HG03442 (cell line): ENCODE results near the gene SUSD3.
"Not testable (repeated sequence)": the region's sequence is repeated elsewhere in the genome, so short reads cannot be mapped to it uniquely, and the experiment has no call there.

Source experiments
- ATAC-seq: cut with Tn5 transposase; IDR thresholded peaks from one replicate; pipeline ENCODE4 v1.9.1; 2021; ENCODE audit warnings: mild to moderate bottlenecking, moderate library complexity; ENCODE audit not compliant: unreplicated experiment

The SUSD3 gene

DNA sequence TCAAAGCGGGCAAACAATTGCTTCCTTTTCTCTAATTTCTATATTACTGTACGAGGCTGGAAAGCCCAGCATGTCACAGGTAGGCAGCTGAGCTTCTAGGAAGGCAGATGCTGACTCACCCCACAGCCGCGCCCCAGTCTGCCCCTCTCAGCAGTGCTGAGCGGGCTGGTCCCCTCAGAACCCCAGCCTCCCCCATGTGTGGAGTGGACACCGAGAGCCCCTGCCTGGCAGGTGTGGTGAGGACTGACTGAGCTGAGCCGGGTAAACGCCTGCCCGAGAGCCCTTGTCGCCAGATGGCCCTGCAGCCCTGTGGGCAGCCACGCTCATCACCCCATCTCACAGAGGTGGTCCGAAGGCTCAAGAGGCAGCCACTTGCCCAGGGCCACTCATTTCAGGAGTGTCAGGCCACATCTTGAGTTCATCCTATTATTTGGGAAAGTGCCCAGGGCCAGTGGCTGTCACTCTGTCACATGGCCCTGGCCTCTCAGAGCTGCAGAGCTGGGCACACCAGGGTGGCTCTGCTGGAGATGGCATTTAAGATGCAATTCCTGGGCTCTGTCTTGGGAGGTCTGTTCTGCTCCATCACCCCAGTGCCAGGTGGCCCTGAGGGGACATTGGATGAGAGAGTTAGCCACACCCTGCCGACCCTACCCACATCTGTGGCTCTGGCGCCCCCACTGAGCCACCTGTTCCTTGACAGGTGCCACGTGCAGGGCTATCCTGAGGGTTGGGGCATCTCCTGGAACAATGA is 50.0 kb downstream of the SUSD3 start:
- no peak for ATAC-seq

DNA sequence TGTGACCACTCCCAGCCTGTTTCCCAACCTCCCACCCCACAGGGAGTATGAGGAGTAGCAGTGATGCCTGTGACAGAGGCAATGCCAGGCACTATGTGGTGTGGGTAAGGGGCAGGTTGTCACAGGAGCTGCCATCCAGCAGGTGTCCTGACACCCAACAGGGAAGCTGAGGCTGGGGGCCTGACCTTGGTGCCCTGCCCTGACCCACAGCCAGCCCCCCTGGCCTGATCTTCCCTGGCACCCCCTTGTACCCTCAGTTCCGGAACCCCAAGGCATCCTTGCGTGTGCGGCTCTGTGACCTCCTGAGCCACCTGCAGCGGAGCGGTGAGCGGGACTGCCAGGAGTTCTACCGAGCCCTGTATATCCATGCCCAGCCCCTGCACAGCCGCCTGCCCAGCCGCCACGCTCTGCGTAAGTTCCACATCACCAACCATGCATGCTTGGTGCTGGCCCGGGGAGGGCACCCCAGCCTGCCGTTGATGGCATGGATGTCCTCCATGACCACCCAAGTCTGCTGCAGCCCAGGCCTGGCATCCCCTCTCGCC is 51.9 kb downstream of the SUSD3 start:
- ATAC-seq, result no peak

DNA sequence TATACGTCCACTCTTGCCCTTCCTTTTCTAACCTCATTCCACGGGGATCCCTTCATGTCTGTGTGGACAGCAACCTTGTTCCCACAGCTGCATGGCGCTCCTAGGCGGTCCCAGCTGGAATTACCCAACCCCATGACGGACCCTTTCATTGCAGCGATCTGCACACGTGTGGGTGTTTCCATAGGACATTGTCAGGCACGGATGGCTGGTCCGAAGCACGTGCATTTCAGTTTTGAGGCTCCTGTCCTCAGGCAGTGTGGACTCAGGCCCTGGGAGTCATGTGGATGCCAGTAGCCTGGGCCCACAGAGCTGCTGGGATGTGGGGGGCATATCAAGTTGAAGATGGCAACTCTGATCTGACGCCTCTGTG is 52.5 kb downstream of the SUSD3 start:
- no peak for ATAC-seq

DNA sequence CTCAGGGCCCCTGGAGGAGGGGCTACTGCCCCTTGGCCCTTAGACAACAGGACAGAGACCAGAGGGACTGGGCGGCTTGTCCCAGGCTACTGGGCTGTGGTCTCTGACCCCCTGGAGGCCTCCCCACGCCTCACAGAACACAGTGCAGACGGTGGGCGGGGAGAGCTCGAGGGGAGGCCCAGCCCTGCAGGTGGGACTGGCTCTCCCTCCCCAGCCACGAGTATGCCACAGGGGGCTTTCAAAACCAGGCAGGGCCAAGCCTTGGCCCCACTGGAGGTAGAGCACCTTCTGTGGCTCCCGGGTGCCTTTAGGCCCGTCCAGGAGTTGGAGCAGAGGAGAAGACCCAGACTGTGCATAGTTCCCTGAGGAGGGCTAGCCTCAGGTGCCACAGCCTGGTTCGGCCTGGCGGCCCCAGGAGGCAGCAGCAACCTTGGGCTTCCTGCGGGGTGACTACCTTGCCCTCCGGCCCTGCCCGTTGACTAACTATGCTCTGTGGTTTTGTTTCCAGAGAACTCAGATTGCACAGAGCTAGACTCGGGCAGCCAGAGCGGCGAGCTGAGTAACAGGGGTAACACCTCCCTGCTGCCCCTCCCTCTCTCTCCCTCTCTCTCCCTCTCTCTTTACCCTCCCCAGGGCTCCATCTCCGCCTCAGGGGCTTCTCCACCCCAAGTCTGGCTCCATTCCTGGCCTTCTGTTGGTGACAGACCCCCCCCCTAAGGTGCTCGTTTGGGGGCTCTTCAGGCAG is 53.0 kb downstream of the SUSD3 start:
- no peak for ATAC-seq

DNA sequence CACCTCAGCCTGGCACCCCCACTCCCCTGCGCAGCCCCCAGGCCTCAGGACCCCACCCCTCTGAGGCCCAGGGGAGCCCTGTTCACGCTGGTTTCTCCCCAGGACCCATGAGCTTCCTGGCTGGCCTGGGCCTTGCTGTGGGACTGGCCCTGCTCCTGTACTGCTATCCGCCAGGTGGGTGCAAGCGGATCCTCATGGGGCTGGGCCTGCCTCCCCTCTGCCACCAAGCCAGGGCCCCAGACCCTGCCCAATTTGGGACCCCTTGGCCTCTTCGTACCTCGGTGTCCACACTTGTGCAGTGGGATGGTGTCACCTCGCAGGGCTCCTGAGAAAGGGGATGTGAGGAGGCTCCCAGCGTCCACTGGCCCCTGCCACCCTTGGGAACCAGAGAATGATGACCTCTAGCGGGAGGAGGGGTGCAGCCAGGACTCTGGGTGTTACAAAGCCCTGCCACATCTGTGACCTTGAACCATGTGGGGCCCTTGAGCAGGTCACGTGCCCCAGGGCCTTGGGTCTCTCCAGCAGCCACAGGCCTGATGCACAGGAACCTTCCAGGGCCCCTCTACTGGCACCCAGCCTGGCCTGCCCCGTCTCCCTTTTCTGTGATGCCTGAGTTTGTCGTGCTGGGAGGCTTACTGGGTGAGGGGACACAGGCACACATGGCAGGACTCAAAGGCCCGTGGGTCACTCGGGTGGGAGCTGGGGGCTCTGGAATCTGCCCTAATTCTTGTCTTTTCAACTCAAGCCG is 53.8 kb downstream of the SUSD3 start:
- ATAC-seq, result no peak

DNA sequence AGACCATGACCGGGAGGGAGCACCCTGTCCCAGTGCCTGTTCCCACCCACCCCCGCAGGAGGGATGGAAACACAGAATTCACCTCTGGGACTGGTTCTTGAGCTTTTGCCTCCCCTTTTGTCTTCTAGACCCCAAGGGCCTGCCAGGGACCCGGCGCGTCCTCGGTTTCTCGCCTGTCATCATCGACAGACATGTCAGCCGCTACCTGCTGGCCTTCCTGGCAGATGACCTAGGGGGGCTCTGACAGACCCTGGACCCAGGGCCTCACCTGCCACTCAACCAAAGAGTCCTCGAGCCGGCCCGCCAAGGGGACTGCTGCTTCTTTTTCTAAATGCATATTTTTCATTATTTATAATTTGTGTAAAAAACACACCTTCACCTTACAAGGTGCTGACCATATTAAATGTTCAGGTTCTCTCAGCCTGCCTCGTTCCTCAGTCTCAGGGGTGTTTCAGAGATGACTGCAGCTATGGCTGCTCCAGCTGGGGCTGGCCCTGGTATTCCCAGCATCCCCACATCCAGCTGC is 54.4 kb downstream of the SUSD3 start:
- no peak for ATAC-seq

DNA sequence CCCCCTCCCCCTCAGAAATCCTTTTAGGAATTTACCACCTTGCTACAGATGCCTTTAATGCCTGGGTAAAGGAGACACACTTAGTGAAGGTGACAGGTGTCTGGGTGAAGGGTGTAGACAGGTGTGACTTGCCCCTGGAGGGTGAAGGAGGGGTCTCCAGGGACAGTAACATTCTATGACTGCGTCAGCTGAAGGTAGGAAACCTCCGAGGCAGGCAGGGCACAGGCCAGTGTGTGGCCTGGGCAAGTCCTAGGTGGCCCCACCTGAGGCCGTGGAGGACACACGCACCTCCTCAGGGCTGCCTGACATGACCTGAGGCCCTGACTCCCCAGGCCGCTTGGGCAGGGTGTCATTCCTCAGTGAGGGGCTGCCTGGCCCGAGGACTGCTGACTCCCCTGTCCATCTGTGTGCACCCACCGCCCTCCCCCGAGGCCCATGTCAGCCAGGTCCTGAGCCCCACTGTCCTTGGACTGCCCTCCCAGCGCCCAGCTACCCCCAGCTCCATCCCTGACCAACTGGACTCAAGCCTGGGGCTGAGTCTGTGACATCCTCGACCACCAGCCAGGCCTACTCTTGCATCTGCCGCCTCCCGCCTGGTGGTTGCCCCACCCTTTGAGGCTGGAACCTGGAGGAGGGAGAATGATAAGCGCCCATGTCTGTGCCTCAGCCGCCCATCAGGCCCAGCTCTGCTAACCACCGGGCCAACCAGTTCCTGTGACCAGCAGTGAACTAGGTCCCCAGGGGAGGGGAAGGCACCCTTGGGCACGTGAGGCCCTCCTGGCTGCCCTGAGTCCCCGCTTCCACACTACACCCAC is 55.9 kb downstream of the SUSD3 start:
- no peak for ATAC-seq

DNA sequence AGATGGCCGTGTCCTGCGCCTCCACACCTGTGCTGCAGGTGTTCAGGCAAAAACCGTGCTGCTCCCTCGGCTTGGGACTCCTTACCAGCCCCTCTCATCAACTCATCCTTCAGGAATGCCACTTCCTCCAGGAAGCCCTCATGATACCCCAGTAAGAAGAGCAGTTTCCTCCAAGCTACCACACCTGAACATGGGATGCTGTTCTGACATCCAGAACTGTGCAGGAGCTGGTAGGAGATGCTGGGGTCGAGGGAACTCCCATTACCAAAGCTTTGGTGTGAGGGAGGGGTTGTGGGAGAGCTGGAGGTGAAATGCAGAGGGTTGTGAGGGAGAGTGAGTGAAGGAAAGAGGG is 56.5 kb downstream of the SUSD3 start:
- no peak for ATAC-seq

DNA sequence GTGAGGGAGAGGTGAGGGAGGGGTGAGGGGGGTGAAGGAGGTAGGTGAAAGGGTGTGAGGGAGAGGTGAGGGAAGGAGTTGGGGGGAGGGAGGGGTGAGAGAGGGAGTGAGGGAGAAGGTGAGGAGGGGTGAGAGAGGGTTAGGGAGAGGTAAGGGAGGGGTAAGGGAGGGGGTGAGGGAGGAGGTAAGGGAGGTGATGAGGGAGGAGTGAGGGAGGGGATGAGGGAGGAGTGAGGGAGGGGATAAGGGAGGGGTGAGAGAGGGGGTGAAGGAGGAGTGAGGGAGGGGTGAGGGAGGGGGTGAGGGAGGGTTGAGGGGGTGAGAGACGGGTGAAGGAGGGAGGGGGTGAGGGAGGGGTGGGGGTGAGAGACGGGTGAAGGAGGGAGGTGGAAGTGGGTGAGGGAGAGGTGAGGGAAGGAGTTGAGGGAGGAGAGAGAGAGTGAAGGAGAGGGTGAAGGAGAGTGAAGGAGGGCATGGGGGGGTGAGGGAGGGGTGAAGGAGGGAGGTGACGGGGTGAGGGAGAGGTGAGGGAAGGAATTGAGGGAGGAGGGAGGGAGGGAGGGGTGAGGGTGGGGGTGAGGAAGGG is 57.1 kb downstream of the SUSD3 start:
- ATAC-seq, result no peak

DNA sequence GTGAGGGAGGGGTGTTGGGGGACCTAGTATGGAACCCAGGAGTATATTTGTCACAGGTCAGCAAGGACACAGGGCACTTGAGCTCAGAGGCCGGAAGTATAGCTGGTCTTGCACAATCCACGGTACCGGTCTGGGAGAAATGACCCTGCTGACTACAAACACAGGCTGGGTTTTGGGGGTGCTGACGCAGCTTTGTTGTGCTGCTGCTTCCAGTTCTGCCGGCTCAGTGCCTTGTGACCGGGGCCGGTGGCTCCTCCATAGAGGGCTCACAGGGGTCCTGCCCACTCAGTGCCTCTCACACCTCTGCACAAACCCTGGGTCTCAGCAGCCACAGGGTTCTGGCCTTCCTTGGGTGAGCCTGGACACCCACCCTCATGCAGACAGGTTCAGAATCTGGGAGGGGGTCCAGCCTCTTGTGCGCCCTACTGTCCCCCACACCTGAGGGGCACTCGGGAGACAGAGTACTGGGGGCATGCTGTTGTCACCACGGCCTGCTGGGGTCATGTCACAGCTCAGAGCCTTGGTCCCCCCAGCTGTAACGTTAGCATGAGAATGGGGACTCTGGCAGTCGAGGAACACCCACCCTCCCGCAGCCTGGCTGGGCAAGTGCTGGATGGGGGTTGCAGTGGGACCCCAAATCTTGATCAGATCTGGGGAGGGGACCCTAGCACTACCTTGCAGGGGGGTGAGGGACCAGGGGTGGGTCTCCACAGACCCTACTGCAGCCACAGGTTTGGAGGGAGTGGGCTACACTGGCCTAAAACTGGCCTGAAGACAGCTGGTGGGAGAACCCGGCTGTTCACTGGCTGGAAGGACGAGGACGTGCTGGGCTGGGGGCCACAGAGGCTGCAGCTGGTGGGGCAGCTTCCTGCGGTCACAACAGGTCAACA is 57.8 kb downstream of the SUSD3 start:
- no peak for ATAC-seq

DNA sequence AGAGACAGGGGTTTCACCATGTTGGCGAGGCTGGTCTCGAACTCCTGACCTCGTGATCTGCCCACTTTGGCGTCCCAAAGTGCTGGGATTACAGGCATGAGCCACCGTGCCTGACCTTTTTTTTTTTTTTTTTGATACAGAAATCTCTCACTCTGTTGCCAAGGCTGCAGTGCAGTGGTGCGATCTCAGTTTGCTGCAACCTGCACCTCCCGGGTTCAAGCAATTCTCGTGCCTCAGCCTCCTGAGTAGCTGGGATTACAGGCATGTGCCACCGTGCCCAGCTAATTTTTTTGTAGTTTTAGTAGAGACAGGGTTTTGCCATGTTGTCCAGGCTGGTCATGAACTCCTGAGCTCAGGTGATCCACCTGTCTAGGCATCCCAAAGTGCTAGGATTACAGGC is 59.0 kb downstream of the SUSD3 start:
- ATAC-seq, result not testable (repeated sequence)

DNA sequence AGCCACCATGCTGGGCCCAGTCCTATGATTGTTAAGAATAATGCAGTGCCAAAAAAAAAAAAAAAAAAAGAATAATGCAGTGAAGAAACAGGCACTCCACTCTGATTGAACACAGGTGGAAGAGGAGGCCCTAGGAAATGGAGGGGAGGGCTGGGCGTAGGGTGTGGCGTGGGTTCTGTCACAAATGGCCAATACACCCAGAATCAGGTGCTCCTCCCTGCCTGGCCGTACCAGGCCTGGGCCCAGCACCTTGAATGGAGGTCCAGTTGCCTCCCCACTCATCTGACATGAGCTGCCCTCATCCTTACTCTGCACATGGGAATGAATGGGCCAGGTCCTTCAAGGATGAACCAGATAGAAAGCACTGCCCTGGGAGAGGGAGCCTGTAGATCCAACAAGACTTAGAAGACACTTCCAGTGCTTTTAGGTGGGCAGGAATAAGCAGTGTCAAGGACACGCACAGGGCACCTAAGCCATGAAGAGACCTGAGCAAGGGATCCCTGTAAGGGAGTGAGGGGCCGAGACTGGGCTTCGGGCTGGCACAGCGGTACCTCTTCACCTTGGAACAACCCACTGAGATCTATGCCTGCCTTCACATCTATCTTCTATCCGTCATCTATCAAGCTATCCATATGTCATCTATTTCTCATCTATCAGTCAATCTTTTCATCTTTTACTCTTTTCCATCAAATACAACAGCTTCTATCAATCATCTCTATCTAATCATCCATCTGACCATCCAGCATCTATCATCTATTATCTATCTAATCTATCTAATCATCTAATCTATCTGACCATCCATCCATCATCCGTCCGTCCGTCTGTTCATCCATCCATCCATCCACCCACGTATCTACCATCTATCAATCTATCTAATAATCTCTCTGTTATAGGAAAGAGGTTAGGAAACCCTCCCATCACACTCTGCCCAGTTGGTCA is 59.7 kb downstream of the SUSD3 start:
- no peak for ATAC-seq

DNA sequence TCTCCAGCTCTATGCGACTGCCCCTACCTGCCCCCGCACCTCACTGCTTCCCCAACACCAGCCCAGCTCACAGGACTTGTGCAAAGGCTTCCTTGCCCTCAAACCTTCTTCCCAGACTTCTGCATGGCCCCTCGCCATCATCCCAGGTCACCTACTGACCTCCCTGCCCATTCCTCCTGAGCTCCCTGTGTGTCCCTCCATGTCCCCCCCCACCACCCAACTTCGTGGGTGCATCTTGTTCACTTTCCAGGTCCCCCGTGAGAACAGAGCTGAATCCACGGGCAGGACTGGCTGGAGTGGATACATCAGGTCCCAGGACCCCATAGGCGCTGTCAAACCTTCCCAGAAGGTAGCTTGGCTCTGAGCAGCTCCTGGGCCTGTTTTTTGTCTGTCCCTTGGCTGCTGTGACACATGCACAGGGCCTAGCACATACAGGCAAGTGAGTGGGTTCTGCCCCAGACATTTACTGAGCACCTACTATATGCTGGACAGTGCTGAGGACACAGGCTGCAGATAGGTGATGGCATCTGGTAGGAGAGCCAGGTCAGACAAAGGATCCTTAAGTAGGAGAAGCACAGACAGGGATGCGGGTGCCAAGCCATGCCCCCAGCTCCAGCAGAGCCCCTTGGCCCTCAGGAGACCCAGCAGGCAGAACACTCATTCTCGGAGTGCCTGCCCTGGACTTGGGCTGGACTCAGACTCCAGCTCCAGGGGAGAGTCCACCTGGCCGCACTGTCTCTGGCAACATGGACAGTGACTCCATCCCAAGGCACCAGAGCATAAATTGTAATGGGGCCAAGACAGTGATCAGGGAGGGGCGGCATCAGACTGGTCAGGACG is 60.6 kb downstream of the SUSD3 start:
- no peak for ATAC-seq

DNA sequence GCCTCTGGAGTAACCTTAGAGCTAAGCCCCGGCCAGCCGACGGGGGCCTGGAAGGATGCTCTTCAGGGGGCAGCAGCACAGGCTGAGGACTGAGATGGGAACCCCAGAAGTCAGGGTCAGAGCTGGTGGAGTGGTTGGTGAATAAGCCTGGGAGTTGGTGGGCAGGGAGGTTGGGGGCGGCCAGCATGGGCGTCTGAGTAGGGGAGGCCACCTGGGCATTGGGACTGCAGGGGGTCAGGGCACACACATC is 61.1 kb downstream of the SUSD3 start:
- no peak for ATAC-seq

DNA sequence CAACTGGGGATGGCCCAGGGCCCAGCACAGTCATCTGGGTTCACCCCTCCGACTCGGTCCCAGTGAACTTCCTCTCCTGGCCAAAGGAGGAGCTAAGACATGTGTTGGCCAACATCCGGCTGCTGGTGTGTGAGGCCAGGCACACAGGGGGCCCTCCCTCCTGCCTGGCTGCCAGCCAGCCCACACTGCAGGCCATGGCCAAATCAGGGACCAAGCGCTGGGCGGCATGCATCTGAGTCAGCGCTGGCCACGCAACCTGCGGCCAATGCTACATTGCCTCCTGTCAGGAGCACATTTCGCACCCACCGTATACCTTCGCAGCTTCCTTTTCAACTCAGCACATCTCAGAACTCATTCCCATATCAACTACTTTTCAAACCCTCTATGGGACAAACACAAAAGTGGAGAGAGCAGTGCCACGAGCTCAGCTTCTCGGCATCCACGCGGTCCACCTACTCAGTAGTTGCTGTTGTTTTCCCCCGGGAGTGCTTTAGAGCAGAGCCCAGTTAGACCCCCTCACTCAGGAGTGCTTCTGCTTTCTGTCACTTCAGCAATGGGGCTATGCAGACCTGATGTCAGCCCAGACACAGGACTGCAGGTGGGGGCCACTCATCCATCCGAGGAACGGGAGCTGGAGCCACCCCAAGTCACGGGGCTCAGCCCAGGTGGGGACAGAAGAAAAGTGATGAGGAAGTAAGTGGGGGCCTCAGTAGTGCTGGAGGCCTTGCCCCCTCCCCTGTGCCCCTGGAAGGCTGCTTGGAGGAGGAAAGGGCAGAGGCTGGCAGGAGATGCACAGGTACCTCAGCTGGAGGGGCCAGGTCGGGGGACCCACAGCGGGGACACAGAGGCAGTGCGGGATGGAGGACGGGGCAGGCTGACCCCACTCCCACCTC is 61.7 kb downstream of the SUSD3 start:
- ATAC-seq, result peak; percentile 89

DNA sequence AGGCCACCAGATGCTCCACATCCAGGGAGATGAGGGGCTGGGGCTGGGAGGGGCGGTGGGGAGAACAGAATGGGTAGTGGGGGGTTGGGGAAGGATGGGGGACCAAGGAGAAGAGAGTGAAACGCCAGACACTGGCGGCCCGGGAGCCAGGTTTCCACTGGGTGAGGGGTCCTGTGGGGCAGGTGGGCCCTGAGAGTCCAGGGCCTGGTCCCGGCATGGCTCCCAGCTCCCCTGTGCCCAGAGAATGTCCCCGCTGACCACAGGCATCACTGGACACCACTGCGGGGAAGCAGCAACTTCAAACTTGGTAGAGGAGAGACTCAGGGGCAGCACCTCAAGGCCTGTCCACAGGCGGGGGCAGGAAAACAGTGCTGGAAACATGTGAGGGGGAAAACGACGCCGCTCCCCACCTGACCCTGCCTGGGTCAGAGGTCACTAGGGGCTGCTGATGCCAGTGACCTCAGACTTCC is 62.4 kb downstream of the SUSD3 start:
- ATAC-seq, result no peak
